Mucosa of rectum (tissue), 2 donors: ENCODE results near the gene RAB8A.
"Not testable (repeated sequence)": the region's sequence is repeated elsewhere in the genome, so short reads cannot be mapped to it uniquely, and the experiment has no call there.

ENCODE experiments used
- H3K27ac ChIP-seq, 2 donors: one replicate each; pipeline ENCODE4 v1.7.0; 2013; ENCODE audit warnings: inconsistent platforms in 2 of 2, low read depth in 2 of 2, low read length in 2 of 2
- H3K27me3 ChIP-seq, 2 donors: one replicate each; pipeline ENCODE4 v1.7.0; 2013; ENCODE audit warnings: low read length in 2 of 2; ENCODE audit not compliant: control insufficient read depth in 2 of 2, insufficient read depth in 2 of 2
- H3K36me3 ChIP-seq, 2 donors: one replicate each; pipeline ENCODE4 v1.7.0; 2013; ENCODE audit warnings: low read length in 2 of 2; ENCODE audit not compliant: control insufficient read depth in 2 of 2, insufficient read depth in 2 of 2
- H3K4me1 ChIP-seq, 2 donors: one replicate each; pipeline ENCODE4 v1.7.0; 2013; ENCODE audit warnings: low read length in 2 of 2, mild to moderate bottlenecking in 1 of 2; ENCODE audit not compliant: control insufficient read depth in 2 of 2, insufficient read depth in 2 of 2
- H3K4me3 ChIP-seq, 2 donors: one replicate each; pipeline ENCODE4 v1.7.0; 2013; ENCODE audit warnings: low read length in 2 of 2
- H3K9ac ChIP-seq, 2 donors: one replicate each; pipeline ENCODE4 v1.7.0; 2013; ENCODE audit warnings: low read length in 2 of 2, low read depth in 1 of 2, mild to moderate bottlenecking in 1 of 2
- H3K9me3 ChIP-seq, 2 donors: one replicate each; pipeline ENCODE4 v1.7.0; 2013; ENCODE audit warnings: low read length in 2 of 2; ENCODE audit not compliant: control insufficient read depth in 2 of 2
- donor health status: healthy.
- donor health status: Normal muscosa, but diverticular disease.

RAB8A gene

GRCh38 chr19:16111909-16112752, 442 bp downstream of the RAB8A start:
- H3K9ac ChIP-seq: peak overlapping the region; percentile 97 to 99
- H3K4me3 ChIP-seq: peak overlapping the region; percentile 96 to 98
- peaks cover 26 to 38% of the 10 kb centered on the region in 2 donors for H3K4me1 ChIP-seq
- peak overlapping the region; percentile 93 to 96 for H3K27ac ChIP-seq
- no peaks in the 10 kb centered on the region for H3K27me3 ChIP-seq
- H3K36me3 ChIP-seq: peaks cover 0 to 15% of the 10 kb centered on the region in 2 donors
- H3K9me3 ChIP-seq: no peaks in the 10 kb centered on the region

GRCh38 chr19:16112778-16113177, 1.1 kb downstream of the RAB8A start:
- Histone ChIP-seq H3K27me3 (no peaks in the 10 kb centered on the region), H3K4me1 (peaks cover 28 to 41% of the 10 kb centered on the region in 2 donors), H3K4me3 (peak overlapping the region; percentile 96 to 98), H3K9me3 (no peaks in the 10 kb centered on the region), H3K9ac (peak overlapping the region; percentile 97 to 99), H3K27ac (peak overlapping the region in 1 of 2 donors; percentile 96), H3K36me3 (peaks cover 2 to 16% of the 10 kb centered on the region in 2 donors)

GRCh38 chr19:16113727-16114126, 2.0 kb downstream of the RAB8A start:
- Histone ChIP-seq H3K27ac (peak overlapping the region; percentile 2 to 23), H3K4me1 (peaks cover 30 to 50% of the 10 kb centered on the region in 2 donors), H3K36me3 (peaks cover 11 to 23% of the 10 kb centered on the region in 2 donors), H3K4me3 (no peak overlapping the region), H3K9me3 (no peaks in the 10 kb centered on the region), H3K9ac (no peak overlapping the region), H3K27me3 (no peaks in the 10 kb centered on the region)

GRCh38 chr19:16115301-16116039, 3.8 kb downstream of the RAB8A start:
- H3K4me3 ChIP-seq: no peak overlapping the region
- H3K9me3 ChIP-seq: no peaks in the 10 kb centered on the region
- H3K27me3 ChIP-seq: no peaks in the 10 kb centered on the region
- peak overlapping the region; percentile 43 to 55 for H3K27ac ChIP-seq
- peaks cover 19 to 28% of the 10 kb centered on the region in 2 donors for H3K36me3 ChIP-seq
- H3K9ac ChIP-seq: no peak overlapping the region
- peaks cover 39 to 55% of the 10 kb centered on the region in 2 donors for H3K4me1 ChIP-seq

GRCh38 chr19:16116067-16116466, 4.4 kb downstream of the RAB8A start:
- no peaks in the 10 kb centered on the region for H3K9me3 ChIP-seq
- peak overlapping the region in 1 of 2 donors; percentile 43 for H3K27ac ChIP-seq
- H3K4me1 ChIP-seq: peaks cover 39 to 54% of the 10 kb centered on the region in 2 donors
- H3K36me3 ChIP-seq: peaks cover 20 to 30% of the 10 kb centered on the region in 2 donors
- H3K9ac ChIP-seq: no peak overlapping the region
- H3K27me3 ChIP-seq: no peaks in the 10 kb centered on the region
- H3K4me3 ChIP-seq: no peak overlapping the region

GRCh38 chr19:16117594-16118033, 5.9 kb downstream of the RAB8A start:
- Histone ChIP-seq H3K27ac (peak overlapping the region; percentile 50 to 75), H3K9ac (no peak overlapping the region), H3K27me3 (no peaks in the 10 kb centered on the region), H3K4me1 (peaks cover 34 to 46% of the 10 kb centered on the region in 2 donors), H3K4me3 (no peak overlapping the region), H3K9me3 (no peaks in the 10 kb centered on the region), H3K36me3 (peaks cover 35 to 45% of the 10 kb centered on the region in 2 donors)

- H3K4me3 ChIP-seq: no peak overlapping the region
Observed at GRCh38 chr19:16118489-16119033, 6.9 kb downstream of the RAB8A start.

GRCh38 chr19:16119075-16119857, 7.6 kb downstream of the RAB8A start:
- not testable (repeated sequence) for H3K27me3 ChIP-seq, H3K4me3 ChIP-seq, H3K9me3 ChIP-seq
- Histone ChIP-seq H3K36me3 (peaks cover 42 to 54% of the 10 kb centered on the region in 2 donors), H3K4me1 (peaks cover 25 to 35% of the 10 kb centered on the region in 2 donors), H3K27ac (peak overlapping the region; percentile 18 to 75), H3K9ac (peak overlapping the region in 1 of 2 donors; percentile 32)

More at GRCh38 chr19:16118489-16119033, 6.9 kb downstream of the RAB8A start:
- H3K36me3 ChIP-seq: peaks cover 36 to 49% of the 10 kb centered on the region in 2 donors
- H3K9ac ChIP-seq: no peak overlapping the region
- peak overlapping the region; percentile 56 to 75 for H3K27ac ChIP-seq
- no peaks in the 10 kb centered on the region for H3K27me3 ChIP-seq
- H3K4me1 ChIP-seq: peaks cover 27 to 38% of the 10 kb centered on the region in 2 donors
- no peaks in the 10 kb centered on the region for H3K9me3 ChIP-seq

GRCh38 chr19:16121141-16121540, 9.5 kb downstream of the RAB8A start:
- no peak overlapping the region for H3K4me3 ChIP-seq
- no peak overlapping the region for H3K9ac ChIP-seq
- peaks cover 25 to 29% of the 10 kb centered on the region in 2 donors for H3K4me1 ChIP-seq
- H3K27me3 ChIP-seq: no peaks in the 10 kb centered on the region
- H3K27ac ChIP-seq: no peak overlapping the region
- peaks cover 58 to 63% of the 10 kb centered on the region in 2 donors for H3K36me3 ChIP-seq
- no peaks in the 10 kb centered on the region for H3K9me3 ChIP-seq
